HCT116 (cell line): Measurements from ENCODE around the gene CAMK2A. TPM values are rescaled to one million over a fixed set of nuclear protein-coding genes. Genes with fewer than 3 reads are reported as not detected.

Source experiments
- ATAC-seq: fragments of 200-7000 bp; cut with Tn5 transposase; 2 replicates; pipeline ENCODE4 v1.9.1; 2020; ENCODE audit warnings: mild to moderate bottlenecking, moderate library complexity
- BruUV-seq: library from RNA; stranded (reverse); fragments of 400-500 nt; replicated peaks from 2 replicates; lab custom pipeline; 2021; lab: Mats Ljungman, UMichigan
- CTCF ChIA-PET: fragments of 300-600 bp; sonication (Branson Sonifier 250); formaldehyde crosslinking; loops from one replicate; lab custom pipeline; 2021; ENCODE audit warnings: antibody characterized with exemption; lab: Charles Lee
- POLR2A ChIA-PET: fragments of 300-600, 350-600 bp; sonication (Branson Sonifier 250); formaldehyde crosslinking; loops from one replicate; lab custom pipeline; 2021; ENCODE audit warnings: antibody characterized with exemption; lab: Charles Lee
- RAD21 ChIA-PET, 2 experiments: fragments of 300-600 bp; sonication (Branson Sonifier 250); formaldehyde crosslinking; loops; one replicate each; lab custom pipeline; 2023; ENCODE audit warnings: low total read pairs in 2 of 2; ENCODE audit not compliant: uncharacterized antibody in 2 of 2, unreplicated experiment in 2 of 2, low non-redundant PET in 1 of 2; lab: Charles Lee
- DNase-seq: peaks from one replicate; pipeline ENCODE4 v3.0.0-alpha.2; 2010; ENCODE audit warnings: low read depth, low spot score
- H2AFZ ChIP-seq: fragments of 200-600 bp; shearing (Covaris generic), sonication (generic); 2 replicates; pipeline ENCODE4 v1.6.1; 2017; ENCODE audit warnings: low read depth, mixed run types, mixed read lengths, antibody characterized with exemption, low read length; ENCODE audit not compliant: poor library complexity, severe bottlenecking
- H3K27ac ChIP-seq: 2 replicates; pipeline ENCODE4 v1.5.1; 2012; ENCODE audit warnings: low read depth, low read length
- H3K27me3 ChIP-seq: fragments of 200-600 bp; sonication (generic); 2 replicates; pipeline ENCODE4 v1.6.1; 2016; ENCODE audit warnings: mixed run types, low read length, mixed read lengths; ENCODE audit not compliant: insufficient read depth
- H3K36me3 ChIP-seq, 2 experiments: fragments of 200-500 bp in 1 of 2; fragments of 200-600 bp in 1 of 2; sonication (Bioruptor generic) in 1 of 2; sonication (generic) in 1 of 2; 2 replicates each; pipeline versions ENCODE4 v1.5.1 to v1.6.1; 2014 to 2016; ENCODE audit warnings: low read length in 2 of 2, inconsistent platforms in 1 of 2, mixed read lengths in 1 of 2, mixed run types in 1 of 2; ENCODE audit not compliant: insufficient read depth in 2 of 2, control insufficient read depth in 1 of 2
- H3K4me1 ChIP-seq, 2 experiments: fragments of 200-600 bp in 1 of 2; sonication (generic) in 1 of 2; 2 replicates each; pipeline versions ENCODE4 v1.5.1 to v1.6.1; 2012 to 2017; ENCODE audit warnings: low read length in 2 of 2, inconsistent platforms in 1 of 2, mild to moderate bottlenecking in 1 of 2, mixed read lengths in 1 of 2, mixed run types in 1 of 2, moderate library complexity in 1 of 2; ENCODE audit not compliant: insufficient read depth in 2 of 2, control insufficient read depth in 1 of 2
- H3K4me2 ChIP-seq: fragments of 200-600 bp; sonication (generic); 2 replicates; pipeline ENCODE4 v1.6.1; 2017; ENCODE audit warnings: mixed run types, low read length, mixed read lengths
- H3K4me3 ChIP-seq, 2 experiments: fragments of 200-600 bp in 1 of 2; sonication (generic) in 1 of 2; replicated peaks in 1 of 2; 2 replicates each; pipeline ENCODE4 v1.5.1; 2011 to 2016; ENCODE audit warnings: low read length in 2 of 2, control low read depth in 1 of 2, low read depth in 1 of 2, mild to moderate bottlenecking in 1 of 2, mixed read lengths in 1 of 2, mixed run types in 1 of 2
- H3K79me2 ChIP-seq: fragments of 200-600 bp; sonication (generic); 2 replicates; pipeline ENCODE4 v1.6.1; 2017; ENCODE audit warnings: mild to moderate bottlenecking, mixed run types, low read length, moderate library complexity, mixed read lengths; ENCODE audit not compliant: insufficient read depth
- H3K9ac ChIP-seq: fragments of 200-600 bp; sonication (generic); 2 replicates; pipeline ENCODE4 v1.6.1; 2016; ENCODE audit warnings: low read length, mixed read lengths
- H3K9me2 ChIP-seq: fragments of 200-600 bp; sonication (generic), shearing (Covaris generic); 2 replicates; pipeline ENCODE4 v1.6.1; 2017; ENCODE audit warnings: mixed run types, mild to moderate bottlenecking, moderate library complexity; ENCODE audit not compliant: insufficient read depth
- H3K9me3 ChIP-seq, 2 experiments: fragments of 200-500 bp in 1 of 2; fragments of 200-600 bp in 1 of 2; sonication (Bioruptor generic) in 1 of 2; sonication (generic) in 1 of 2; 2 replicates each; pipeline ENCODE4 v1.6.1; 2014 to 2017; ENCODE audit warnings: low read length in 2 of 2, mixed read lengths in 2 of 2, inconsistent platforms in 1 of 2, low read depth in 1 of 2, mild to moderate bottlenecking in 1 of 2, mixed run types in 1 of 2, moderate library complexity in 1 of 2; ENCODE audit not compliant: control insufficient read depth in 1 of 2, insufficient read depth in 1 of 2
- H4K20me1 ChIP-seq: fragments of 200-600 bp; sonication (generic), shearing (Covaris generic); 2 replicates; pipeline ENCODE4 v1.6.1; 2017; ENCODE audit warnings: mixed run types, mild to moderate bottlenecking, moderate library complexity; ENCODE audit not compliant: insufficient read depth
- CEBPB ChIP-seq: IDR thresholded peaks from 2 replicates; pipeline ENCODE4 v1.6.1; 2012; ENCODE audit warnings: low read depth
- CTCF ChIP-seq, 3 experiments: fragments of 200-600 bp in 1 of 3; sonication (generic) in 1 of 3; IDR thresholded peaks in 2 of 3; conservative IDR thresholded peaks in 1 of 3; 2 replicates each; pipeline ENCODE4 v1.5.1; 2012 to 2017; ENCODE audit warnings: low read depth in 2 of 3, low read length in 2 of 3, antibody characterized with exemption in 1 of 3, borderline replicate concordance in 1 of 3, control low read depth in 1 of 3, mild to moderate bottlenecking in 1 of 3, mixed read lengths in 1 of 3, mixed run types in 1 of 3, moderate library complexity in 1 of 3; ENCODE audit not compliant: insufficient read depth in 1 of 3
- EGR1 ChIP-seq: IDR thresholded peaks from 2 replicates; pipeline ENCODE4 v1.6.1; 2012; ENCODE audit warnings: low read depth
- FOSL1 ChIP-seq: IDR thresholded peaks from 2 replicates; pipeline ENCODE4 v1.6.1; 2012; ENCODE audit warnings: low read depth
- JUND ChIP-seq: IDR thresholded peaks from 2 replicates; pipeline ENCODE4 v1.6.1; 2012
- RAD21 ChIP-seq: IDR thresholded peaks from 2 replicates; pipeline ENCODE4 v1.6.1; 2012; ENCODE audit warnings: low read depth, mild to moderate bottlenecking
- SIN3A ChIP-seq: IDR thresholded peaks from 2 replicates; pipeline ENCODE4 v1.6.1; 2012; ENCODE audit warnings: low read depth
- SP1 ChIP-seq: IDR thresholded peaks from 2 replicates; pipeline ENCODE4 v1.6.1; 2012; ENCODE audit warnings: low read depth
- SRF ChIP-seq: IDR thresholded peaks from 2 replicates; pipeline ENCODE4 v1.6.1; 2012; ENCODE audit warnings: low read depth
- TCF7L2 ChIP-seq: IDR thresholded peaks from 2 replicates; pipeline ENCODE4 v1.7.0; 2011; ENCODE audit warnings: borderline replicate concordance, inconsistent platforms; ENCODE audit not compliant: insufficient read depth, insufficient read length; ENCODE audit errors: extremely low read depth
- YY1 ChIP-seq: IDR thresholded peaks from 2 replicates; pipeline ENCODE4 v1.6.1; 2011; ENCODE audit warnings: low read length, low read depth, moderate library complexity, mild to moderate bottlenecking; ENCODE audit not compliant: insufficient replicate concordance; ENCODE audit errors: extremely low read depth
- ZFX ChIP-seq: fragments of 450-650 bp; IDR thresholded peaks from 2 replicates; pipeline ENCODE4 v1.6.1; 2017
- ZNF274 ChIP-seq: fragments of 200-500 bp; sonication (Bioruptor generic); IDR thresholded peaks from 2 replicates; pipeline ENCODE4 v1.6.1; 2014; ENCODE audit warnings: mild to moderate bottlenecking, low read depth, low read length, inconsistent platforms
- intact Hi-C: fragments of 100-400 bp; cut with micrococcal nuclease; formaldehyde crosslinking; loops from 2 replicates; pipeline ENCODE4 v1.10.0; 2022
- total RNA-seq: library from RNA; stranded (reverse); gene quantifications from one replicate; pipeline ENCODE4 v1.2.1, GENCODE V29; 2021; ENCODE audit not compliant: unreplicated experiment
- TF ChIP-seq, protein P1 (sequence below): IDR thresholded peaks from 2 replicates; pipeline ENCODE4 v1.6.1; 2012

Gene CAMK2A
- total RNA-seq, 1 experiment from 2014 or later: not detected

DNA sequence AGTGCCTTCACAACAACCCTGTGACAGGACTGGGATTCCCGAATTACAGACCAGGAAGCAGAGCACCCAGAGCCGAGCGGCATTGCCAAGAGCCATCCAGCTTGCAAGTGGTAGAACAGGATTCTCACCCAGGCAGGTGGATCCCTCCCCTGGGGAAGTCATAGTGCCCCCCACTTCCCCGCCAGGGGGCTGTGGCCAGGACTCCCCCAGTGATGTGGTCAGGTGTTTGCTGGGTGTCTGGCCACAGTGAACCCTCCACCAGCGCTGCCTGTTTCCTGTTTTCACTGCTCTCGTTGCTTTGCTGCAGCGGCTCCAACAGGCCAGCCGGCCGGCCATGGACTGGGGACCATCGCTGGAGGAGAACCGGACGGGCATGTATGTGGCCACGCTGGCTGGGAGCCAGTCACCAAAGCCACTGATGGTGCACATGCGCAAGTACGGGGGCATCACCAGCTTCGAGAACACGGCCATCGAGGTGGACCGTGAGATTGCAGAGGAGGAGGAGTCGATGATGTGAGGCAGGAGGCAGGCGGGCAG, 80.4 kb downstream of the CAMK2A start:
- H3K27ac ChIP-seq: no peak overlapping the region
- H3K9me2 ChIP-seq: no peaks in the 10 kb centered on the region
- H3K4me3 ChIP-seq: no peak overlapping the region
- no peaks in the 10 kb centered on the region for H4K20me1 ChIP-seq
- BruUV-seq: no TSS peak
- no peak overlapping the region for H3K9ac ChIP-seq
- ChIA-PET RAD21 (no interaction called here), POLR2A (no interaction called here), CTCF (no interaction called here)
- no peaks in the 10 kb centered on the region for H3K79me2 ChIP-seq
- H3K4me2 ChIP-seq: peak overlapping the region; percentile 44
- no peaks in the 10 kb centered on the region for H3K36me3 ChIP-seq
- no peak for ATAC-seq
- no peaks in the 10 kb centered on the region for H3K27me3 ChIP-seq
- H2AFZ ChIP-seq: no peak overlapping the region
- DNase-seq: no peak
- H3K4me1 ChIP-seq: peaks cover 0 to 12% of the 10 kb centered on the region in 2 experiments; a peak in 2 of 4 replicates
- intact Hi-C loops: no loop called here
- no peaks in the 10 kb centered on the region for H3K9me3 ChIP-seq
- TF ChIP-seq CEBPB: no peak
- no peak for TF ChIP-seq EGR1
- TF ChIP-seq JUND: no peak
- TF ChIP-seq SIN3A: no peak
- TF ChIP-seq YY1: no peak
- TF ChIP-seq SP1: no peak
- TF ChIP-seq SRF: no peak
- TF ChIP-seq CTCF (IDR thresholded peaks at IDR 0.05 in 2 of 3, conservative IDR thresholded peaks at IDR 0.05 in 1 of 3; ENCODE audit: borderline replicate concordance in 1 of 3, insufficient read depth in 1 of 3, low read depth in 2 of 3, low read length in 2 of 3): no peak
- TF ChIP-seq, protein P1, sequence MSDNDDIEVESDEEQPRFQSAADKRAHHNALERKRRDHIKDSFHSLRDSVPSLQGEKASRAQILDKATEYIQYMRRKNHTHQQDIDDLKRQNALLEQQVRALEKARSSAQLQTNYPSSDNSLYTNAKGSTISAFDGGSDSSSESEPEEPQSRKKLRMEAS: no peak
- TF ChIP-seq ZFX: no peak
- no peak for TF ChIP-seq FOSL1
- TF ChIP-seq RAD21: no peak
- no peak for TF ChIP-seq ZNF274
- no peak for TF ChIP-seq TCF7L2
